HepG2 (cell line): ENCODE measurements around the gene TTC31. TPM values are rescaled to one million over a fixed set of nuclear protein-coding genes. Genes with fewer than 3 reads are reported as not detected.
A peak's percentile ranks its signal among the peaks of the same experiment; 100 is the strongest.

Experiments
- ARHGAP35 ChIP-seq: sonication (generic); formaldehyde crosslinking; IDR thresholded peaks from 2 replicates; pipeline ENCODE4 v1.9.0; 2022; ENCODE audit warnings: mild to moderate bottlenecking, inconsistent platforms, moderate library complexity, missing genetic modification reagents, borderline replicate concordance
- EHMT2 ChIP-seq: fragments of 200-600 bp; sonication (generic); IDR thresholded peaks from 2 replicates; pipeline ENCODE4 v1.7.0; 2017; ENCODE audit warnings: antibody characterized with exemption, low read depth, low read length, borderline replicate concordance
- KDM2A ChIP-seq: sonication (generic); formaldehyde crosslinking; IDR thresholded peaks from 2 replicates; pipeline ENCODE4 v1.4.0; 2020; ENCODE audit warnings: low read depth, missing genetic modification reagents, borderline replicate concordance
- MAZ ChIP-seq, 2 experiments: sonication (generic) in 1 of 2; formaldehyde crosslinking in 1 of 2; IDR thresholded peaks; 2 replicates each; pipeline versions ENCODE4 v1.5.0 to v1.6.1; 2012 to 2020; ENCODE audit warnings: low read depth in 2 of 2, mild to moderate bottlenecking in 2 of 2, borderline replicate concordance in 1 of 2, improper control_type of control experiment in 1 of 2, low read length in 1 of 2, missing genetic modification reagents in 1 of 2, moderate library complexity in 1 of 2
- MED13 ChIP-seq: sonication (generic); formaldehyde crosslinking; IDR thresholded peaks from 2 replicates; pipeline ENCODE4 v1.5.0; 2020; ENCODE audit warnings: missing genetic modification reagents
- POLR2A ChIP-seq, 2 experiments: IDR thresholded peaks; 2 replicates each; pipeline ENCODE4 v1.6.1; 2011; ENCODE audit warnings: low read depth in 2 of 2, low read length in 2 of 2, mild to moderate bottlenecking in 1 of 2, moderate library complexity in 1 of 2; ENCODE audit not compliant: insufficient read depth in 1 of 2
- RBFOX2 ChIP-seq: fragments of 200-400 bp; formaldehyde crosslinking; IDR thresholded peaks from 2 replicates; pipeline ENCODE4 v1.6.1; 2017; ENCODE audit warnings: low read depth, mild to moderate bottlenecking, low read length
- ZNF296 ChIP-seq: sonication (generic); formaldehyde crosslinking; conservative IDR thresholded peaks from 2 replicates; pipeline ENCODE4 v1.5.0; 2020; ENCODE audit warnings: mild to moderate bottlenecking, missing genetic modification reagents
- ZNF562 ChIP-seq: sonication (generic); formaldehyde crosslinking; IDR thresholded peaks from 2 replicates; pipeline ENCODE4 v1.8.0; 2022; ENCODE audit warnings: missing genetic modification reagents, borderline replicate concordance
- ZNF768 ChIP-seq: sonication (generic); formaldehyde crosslinking; IDR thresholded peaks from 2 replicates; pipeline ENCODE4 v1.4.0; 2020; ENCODE audit warnings: missing genetic modification reagents
- ZSCAN30 ChIP-seq: sonication (generic); formaldehyde crosslinking; IDR thresholded peaks from 2 replicates; pipeline ENCODE4 v1.5.0; 2020; ENCODE audit warnings: mild to moderate bottlenecking, missing genetic modification reagents
- polyA plus RNA-seq, 8 experiments: library from polyadenylated mRNA; depleted of rRNA in 3 of 8; stranded (reverse) in 7 of 8; unstranded in 1 of 8; fragments of >200 nt; fragmentation: Illumina TruSeq in 4 of 8; extraction: Trizol in 4 of 8; gene quantifications; 2 replicates each; pipeline versions ENCODE4 v1.2.1 to v1.2.3, GENCODE V29; 2011 to 2016; ENCODE audit warnings: low read depth in 4 of 8, missing spikeins in 1 of 8, mixed read lengths in 1 of 8; ENCODE audit not compliant: insufficient read depth in 1 of 8
- total RNA-seq, 5 experiments: library from RNA; depleted of rRNA; stranded (reverse); fragments of >200 nt; fragmentation: Illumina TruSeq; extraction: Trizol; gene quantifications; 2 replicates each; pipeline ENCODE4 v1.2.3, GENCODE V29; 2016; ENCODE audit warnings: low read depth in 1 of 5
- TF ChIP-seq, protein P1 (sequence below): sonication (generic); formaldehyde crosslinking; IDR thresholded peaks from 2 replicates; pipeline ENCODE4; 2020; ENCODE audit warnings: missing genetic modification reagents, mild to moderate bottlenecking, borderline replicate concordance
- TF ChIP-seq, protein P2 (sequence below): sonication (generic); formaldehyde crosslinking; IDR thresholded peaks from 2 replicates; pipeline ENCODE4 v1.4.0; 2020; ENCODE audit warnings: low read depth, mild to moderate bottlenecking, missing genetic modification reagents
- TF ChIP-seq, protein P3 (sequence below): IDR thresholded peaks from 2 replicates; pipeline ENCODE4 v1.6.1; 2016; ENCODE audit warnings: low read depth, borderline replicate concordance
- TF ChIP-seq, protein P4 (sequence below): sonication (generic); formaldehyde crosslinking; IDR thresholded peaks from 2 replicates; pipeline ENCODE4 v1.5.1; 2020; ENCODE audit warnings: missing genetic modification reagents, mild to moderate bottlenecking, borderline replicate concordance
- TF ChIP-seq, protein P5 (sequence below): sonication (generic); formaldehyde crosslinking; IDR thresholded peaks from 2 replicates; pipeline ENCODE4 v1.9.0; 2022; ENCODE audit warnings: low read depth, missing genetic modification reagents

TTC31 gene
- total and polyA plus RNA-seq, 2 of the 13 experiments (the other 11 are each of a cell fraction or from before 2014, with no cell fraction given): 28.3 to 39.5 TPM

DNA sequence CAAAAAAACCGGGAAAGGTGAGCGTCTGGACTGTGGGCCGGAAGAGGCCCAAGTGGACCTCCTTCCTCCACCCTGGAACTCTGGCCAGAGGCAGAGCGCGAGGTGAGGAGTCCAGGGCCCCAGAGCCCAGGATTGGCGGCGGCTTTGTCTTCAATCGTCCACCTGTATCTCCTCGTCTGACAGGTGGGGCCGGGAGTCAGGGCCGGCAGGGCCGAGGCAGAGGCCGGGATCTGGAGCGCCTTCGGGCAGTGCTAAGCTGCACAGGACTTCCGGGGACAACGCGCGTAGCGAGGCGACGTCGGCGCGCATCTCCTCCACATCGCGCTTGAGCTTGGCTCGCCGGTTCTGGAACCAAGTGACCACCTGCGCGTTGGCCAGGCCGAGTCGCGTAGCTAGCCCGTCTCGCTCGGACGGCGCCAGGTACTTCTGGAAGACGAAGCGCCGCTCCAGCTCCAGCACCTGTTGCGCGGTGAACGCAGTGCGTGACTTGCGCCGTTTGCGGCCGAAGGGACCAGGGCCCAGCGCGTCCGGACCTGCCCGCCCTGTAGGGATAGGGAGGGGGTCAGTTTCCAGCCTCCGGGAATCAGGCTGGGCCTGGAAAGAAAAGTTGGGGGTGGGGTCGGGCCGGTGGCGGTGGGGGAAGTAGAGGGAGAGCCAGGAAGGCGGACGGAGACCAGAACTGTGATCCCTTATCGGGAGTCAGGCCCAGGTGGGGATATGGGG, 15.1 kb downstream of the TTC31 start (continued):
- no peak for TF ChIP-seq EHMT2
- TF ChIP-seq POLR2A (IDR thresholded peaks at IDR 0.05; ENCODE audit: insufficient read depth in 1 of 2, low read depth in 2 of 2, low read length in 2 of 2): 0 out of 4 replicates have a peak, but pooled peaks of 1 of the 2 experiments have one; percentile 4
- TF ChIP-seq MAZ (IDR thresholded peaks at IDR 0.05; ENCODE audit: borderline replicate concordance, low read depth, low read length): no peak
- TF ChIP-seq MAZ (CRISPR knock-in tag; IDR thresholded peaks at IDR 0.05; ENCODE audit: low read depth): peak; percentile 82
- TF ChIP-seq, protein P1, sequence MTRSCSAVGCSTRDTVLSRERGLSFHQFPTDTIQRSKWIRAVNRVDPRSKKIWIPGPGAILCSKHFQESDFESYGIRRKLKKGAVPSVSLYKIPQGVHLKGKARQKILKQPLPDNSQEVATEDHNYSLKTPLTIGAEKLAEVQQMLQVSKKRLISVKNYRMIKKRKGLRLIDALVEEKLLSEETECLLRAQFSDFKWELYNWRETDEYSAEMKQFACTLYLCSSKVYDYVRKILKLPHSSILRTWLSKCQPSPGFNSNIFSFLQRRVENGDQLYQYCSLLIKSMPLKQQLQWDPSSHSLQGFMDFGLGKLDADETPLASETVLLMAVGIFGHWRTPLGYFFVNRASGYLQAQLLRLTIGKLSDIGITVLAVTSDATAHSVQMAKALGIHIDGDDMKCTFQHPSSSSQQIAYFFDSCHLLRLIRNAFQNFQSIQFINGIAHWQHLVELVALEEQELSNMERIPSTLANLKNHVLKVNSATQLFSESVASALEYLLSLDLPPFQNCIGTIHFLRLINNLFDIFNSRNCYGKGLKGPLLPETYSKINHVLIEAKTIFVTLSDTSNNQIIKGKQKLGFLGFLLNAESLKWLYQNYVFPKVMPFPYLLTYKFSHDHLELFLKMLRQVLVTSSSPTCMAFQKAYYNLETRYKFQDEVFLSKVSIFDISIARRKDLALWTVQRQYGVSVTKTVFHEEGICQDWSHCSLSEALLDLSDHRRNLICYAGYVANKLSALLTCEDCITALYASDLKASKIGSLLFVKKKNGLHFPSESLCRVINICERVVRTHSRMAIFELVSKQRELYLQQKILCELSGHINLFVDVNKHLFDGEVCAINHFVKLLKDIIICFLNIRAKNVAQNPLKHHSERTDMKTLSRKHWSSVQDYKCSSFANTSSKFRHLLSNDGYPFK (CRISPR knock-in tag): no peak
- TF ChIP-seq, protein P2, sequence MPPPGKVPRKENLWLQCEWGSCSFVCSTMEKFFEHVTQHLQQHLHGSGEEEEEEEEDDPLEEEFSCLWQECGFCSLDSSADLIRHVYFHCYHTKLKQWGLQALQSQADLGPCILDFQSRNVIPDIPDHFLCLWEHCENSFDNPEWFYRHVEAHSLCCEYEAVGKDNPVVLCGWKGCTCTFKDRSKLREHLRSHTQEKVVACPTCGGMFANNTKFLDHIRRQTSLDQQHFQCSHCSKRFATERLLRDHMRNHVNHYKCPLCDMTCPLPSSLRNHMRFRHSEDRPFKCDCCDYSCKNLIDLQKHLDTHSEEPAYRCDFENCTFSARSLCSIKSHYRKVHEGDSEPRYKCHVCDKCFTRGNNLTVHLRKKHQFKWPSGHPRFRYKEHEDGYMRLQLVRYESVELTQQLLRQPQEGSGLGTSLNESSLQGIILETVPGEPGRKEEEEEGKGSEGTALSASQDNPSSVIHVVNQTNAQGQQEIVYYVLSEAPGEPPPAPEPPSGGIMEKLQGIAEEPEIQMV (CRISPR knock-in tag): 0 out of 2 replicates have a peak, but pooled peaks have one; percentile 35
- 0 out of 2 replicates have a peak, but pooled peaks have one; percentile 24 for TF ChIP-seq ZNF562
- TF ChIP-seq KDM2A (CRISPR knock-in tag): peak; percentile 51
- 0 out of 2 replicates have a peak, but pooled peaks have one; percentile 26 for TF ChIP-seq ZSCAN30 (CRISPR knock-in tag)
- TF ChIP-seq MED13 (CRISPR knock-in tag): peak; percentile 52; the same call in 1 of the 2 replicates
- 0 out of 2 replicates have a peak, but pooled peaks have one; percentile 74 for TF ChIP-seq ARHGAP35 (CRISPR knock-in tag)
- peak; percentile 20 for TF ChIP-seq ZNF296
- TF ChIP-seq, protein P3, sequence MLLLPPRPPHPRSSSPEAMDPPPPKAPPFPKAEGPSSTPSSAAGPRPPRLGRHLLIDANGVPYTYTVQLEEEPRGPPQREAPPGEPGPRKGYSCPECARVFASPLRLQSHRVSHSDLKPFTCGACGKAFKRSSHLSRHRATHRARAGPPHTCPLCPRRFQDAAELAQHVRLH (CRISPR knock-in tag): 0 out of 2 replicates have a peak, but pooled peaks have one; percentile 30
- TF ChIP-seq, protein P4, sequence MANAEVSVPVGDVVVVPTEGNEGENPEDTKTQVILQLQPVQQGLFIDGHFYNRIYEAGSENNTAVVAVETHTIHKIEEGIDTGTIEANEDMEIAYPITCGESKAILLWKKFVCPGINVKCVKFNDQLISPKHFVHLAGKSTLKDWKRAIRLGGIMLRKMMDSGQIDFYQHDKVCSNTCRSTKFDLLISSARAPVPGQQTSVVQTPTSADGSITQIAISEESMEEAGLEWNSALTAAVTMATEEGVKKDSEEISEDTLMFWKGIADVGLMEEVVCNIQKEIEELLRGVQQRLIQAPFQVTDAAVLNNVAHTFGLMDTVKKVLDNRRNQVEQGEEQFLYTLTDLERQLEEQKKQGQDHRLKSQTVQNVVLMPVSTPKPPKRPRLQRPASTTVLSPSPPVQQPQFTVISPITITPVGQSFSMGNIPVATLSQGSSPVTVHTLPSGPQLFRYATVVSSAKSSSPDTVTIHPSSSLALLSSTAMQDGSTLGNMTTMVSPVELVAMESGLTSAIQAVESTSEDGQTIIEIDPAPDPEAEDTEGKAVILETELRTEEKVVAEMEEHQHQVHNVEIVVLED (CRISPR knock-in tag): peak; percentile 34; the same call in 1 of the 2 replicates
- peak; percentile 85 for TF ChIP-seq RBFOX2
- TF ChIP-seq ZNF768 (CRISPR knock-in tag): peak; percentile 52; the same call in 1 of the 2 replicates
- TF ChIP-seq, protein P5, sequence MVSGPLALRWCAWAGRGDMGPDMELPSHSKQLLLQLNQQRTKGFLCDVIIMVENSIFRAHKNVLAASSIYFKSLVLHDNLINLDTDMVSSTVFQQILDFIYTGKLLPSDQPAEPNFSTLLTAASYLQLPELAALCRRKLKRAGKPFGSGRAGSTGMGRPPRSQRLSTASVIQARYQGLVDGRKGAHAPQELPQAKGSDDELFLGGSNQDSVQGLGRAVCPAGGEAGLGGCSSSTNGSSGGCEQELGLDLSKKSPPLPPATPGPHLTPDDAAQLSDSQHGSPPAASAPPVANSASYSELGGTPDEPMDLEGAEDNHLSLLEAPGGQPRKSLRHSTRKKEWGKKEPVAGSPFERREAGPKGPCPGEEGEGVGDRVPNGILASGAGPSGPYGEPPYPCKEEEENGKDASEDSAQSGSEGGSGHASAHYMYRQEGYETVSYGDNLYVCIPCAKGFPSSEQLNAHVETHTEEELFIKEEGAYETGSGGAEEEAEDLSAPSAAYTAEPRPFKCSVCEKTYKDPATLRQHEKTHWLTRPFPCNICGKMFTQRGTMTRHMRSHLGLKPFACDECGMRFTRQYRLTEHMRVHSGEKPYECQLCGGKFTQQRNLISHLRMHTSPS (CRISPR knock-in tag): peak; percentile 65; the same call in 1 of the 2 replicates
